Effector memory CD4-positive, alpha-beta T cell (primary cell): ENCODE data around the gene FANCE.

ENCODE experiments used
- DNase-seq, 3 donors: peaks; one replicate each; pipeline ENCODE4 v3.0.0-alpha.2; 2020
- H3K27ac ChIP-seq: 2 replicates; pipeline ENCODE4 v1.7.0; 2013; ENCODE audit warnings: mild to moderate bottlenecking, low read length, moderate library complexity; ENCODE audit not compliant: insufficient read depth, poor library complexity, severe bottlenecking
- H3K27me3 ChIP-seq: replicated peaks from 2 replicates; pipeline ENCODE4 v1.7.0; 2013; ENCODE audit warnings: mild to moderate bottlenecking, low read length; ENCODE audit not compliant: insufficient read depth, control insufficient read depth, poor library complexity, severe bottlenecking
- H3K36me3 ChIP-seq: 2 replicates; pipeline ENCODE4 v1.7.0; 2013; ENCODE audit warnings: mild to moderate bottlenecking, low read length, moderate library complexity; ENCODE audit not compliant: control insufficient read depth, insufficient read depth
- H3K4me1 ChIP-seq: 2 replicates; pipeline ENCODE4 v1.7.0; 2013; ENCODE audit warnings: low read length, mild to moderate bottlenecking; ENCODE audit not compliant: control insufficient read depth, insufficient read depth, poor library complexity, severe bottlenecking
- H3K4me3 ChIP-seq: 2 replicates; pipeline ENCODE4 v1.7.0; 2013; ENCODE audit warnings: low read length, low read depth, mild to moderate bottlenecking; ENCODE audit not compliant: insufficient read depth, poor library complexity, severe bottlenecking
- H3K9me3 ChIP-seq: 2 replicates; pipeline ENCODE4 v1.7.0; 2013; ENCODE audit warnings: mild to moderate bottlenecking, low read length, moderate library complexity; ENCODE audit not compliant: control insufficient read depth

FANCE gene

DNA sequence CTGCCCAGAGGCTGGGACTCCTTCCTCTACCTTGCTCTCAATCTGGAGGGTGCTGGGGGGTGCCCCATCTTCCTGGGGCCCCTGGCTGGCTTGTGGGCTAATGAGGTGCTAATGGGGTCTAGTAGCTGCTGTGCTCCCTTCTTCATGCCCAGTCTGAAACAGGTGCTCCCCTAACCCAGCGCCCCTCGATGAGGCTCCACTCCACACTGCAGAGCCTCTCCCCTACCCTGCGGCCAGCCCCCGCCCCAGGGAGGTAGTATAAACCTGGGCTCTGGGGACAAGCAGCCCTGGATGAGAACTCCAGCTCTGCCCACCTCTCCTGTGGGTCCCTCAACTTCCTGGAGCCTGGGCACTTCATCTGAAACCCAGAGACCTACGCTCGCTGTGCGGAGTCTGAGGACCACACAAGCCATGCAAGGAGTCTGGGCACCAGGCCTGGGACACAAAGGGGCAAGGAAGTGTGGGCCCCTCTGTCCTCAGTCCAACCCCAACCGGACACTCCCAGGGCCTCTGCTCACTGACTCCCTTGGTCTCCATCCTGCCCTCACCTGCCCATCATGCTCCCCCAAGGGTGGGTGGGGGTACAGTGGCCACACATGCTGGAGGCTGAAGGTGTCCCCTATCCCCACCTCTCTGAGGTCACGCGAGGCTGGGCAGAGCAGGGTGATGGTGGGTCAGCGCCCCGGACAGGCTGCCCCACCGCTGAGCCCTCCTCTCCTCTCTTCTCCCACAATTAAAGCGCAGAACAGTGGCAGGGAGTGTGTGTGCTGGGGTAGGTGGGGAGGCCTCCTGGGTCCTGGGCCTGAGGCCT is 22.2 kb downstream of the FANCE start:
- H3K27me3 ChIP-seq, result no peaks in the 10 kb centered on the region
- H3K36me3 ChIP-seq, result peaks cover 28% of the 10 kb centered on the region
- DNase-seq, result no peak
- H3K27ac ChIP-seq, result no peak overlapping the region
- H3K4me1 ChIP-seq, result peaks cover 11% of the 10 kb centered on the region
- H3K9me3 ChIP-seq, result no peaks in the 10 kb centered on the region
- H3K4me3 ChIP-seq, result no peak overlapping the region

GRCh38 chr6:35474942-35475570 is 22.9 kb downstream of the FANCE start:
- H3K4me1 ChIP-seq, result peaks cover 4% of the 10 kb centered on the region
- no peaks in the 10 kb centered on the region for H3K27me3 ChIP-seq
- no peak for DNase-seq
- H3K36me3 ChIP-seq, result peaks cover 21% of the 10 kb centered on the region
- H3K9me3 ChIP-seq, result no peaks in the 10 kb centered on the region
- H3K4me3 ChIP-seq, result no peak overlapping the region
- no peak overlapping the region for H3K27ac ChIP-seq

DNA sequence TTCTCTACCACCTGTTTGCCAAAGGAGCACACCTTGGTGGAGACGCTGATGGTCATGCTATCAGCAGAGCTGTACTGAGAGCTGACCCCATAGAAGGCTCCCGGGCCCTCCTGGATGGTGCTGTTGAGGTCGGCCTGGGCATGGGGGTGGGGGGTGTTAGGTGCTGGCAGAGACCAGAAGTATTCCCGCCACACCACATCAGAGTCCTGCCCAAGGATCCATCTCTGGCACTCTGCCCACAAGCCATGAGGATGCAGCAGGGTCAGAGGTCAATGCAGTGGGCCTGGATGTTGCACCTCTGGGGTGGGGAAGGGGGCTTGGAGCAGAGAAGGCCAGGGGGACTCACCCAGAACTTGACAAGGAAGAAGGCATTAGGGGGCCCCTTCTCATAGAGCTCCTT is 23.4 kb downstream of the FANCE start:
- no peaks in the 10 kb centered on the region for H3K27me3 ChIP-seq
- H3K9me3 ChIP-seq, result no peaks in the 10 kb centered on the region
- H3K4me3 ChIP-seq, result no peak overlapping the region
- H3K27ac ChIP-seq, result no peak overlapping the region
- no peaks in the 10 kb centered on the region for H3K4me1 ChIP-seq
- H3K36me3 ChIP-seq, result peaks cover 16% of the 10 kb centered on the region
- no peak for DNase-seq

DNA sequence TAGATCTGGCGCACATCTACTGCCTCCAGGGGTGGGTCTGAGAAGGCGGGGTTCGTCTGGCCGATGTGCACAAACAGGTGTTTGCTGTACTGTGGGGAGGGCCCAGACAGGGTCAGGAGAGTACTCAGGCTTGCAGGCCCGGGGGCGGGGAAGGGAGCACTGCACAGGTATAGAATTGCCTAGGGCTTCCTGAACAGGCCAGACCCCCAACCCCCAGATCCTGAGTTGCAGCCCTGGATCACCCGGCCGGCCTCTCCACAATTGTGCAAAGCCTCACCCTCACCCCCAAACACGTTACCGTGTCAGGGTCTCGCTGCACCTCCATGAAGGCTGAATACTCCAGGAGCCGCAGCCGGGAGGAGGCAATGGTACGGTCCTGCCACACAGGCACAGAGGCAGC is 23.9 kb downstream of the FANCE start:
- Histone ChIP-seq H3K4me3 (no peak overlapping the region), H3K27ac (no peak overlapping the region), H3K9me3 (no peaks in the 10 kb centered on the region), H3K4me1 (no peaks in the 10 kb centered on the region), H3K27me3 (no peaks in the 10 kb centered on the region), H3K36me3 (peaks cover 12% of the 10 kb centered on the region)
- no peak for DNase-seq

DNA sequence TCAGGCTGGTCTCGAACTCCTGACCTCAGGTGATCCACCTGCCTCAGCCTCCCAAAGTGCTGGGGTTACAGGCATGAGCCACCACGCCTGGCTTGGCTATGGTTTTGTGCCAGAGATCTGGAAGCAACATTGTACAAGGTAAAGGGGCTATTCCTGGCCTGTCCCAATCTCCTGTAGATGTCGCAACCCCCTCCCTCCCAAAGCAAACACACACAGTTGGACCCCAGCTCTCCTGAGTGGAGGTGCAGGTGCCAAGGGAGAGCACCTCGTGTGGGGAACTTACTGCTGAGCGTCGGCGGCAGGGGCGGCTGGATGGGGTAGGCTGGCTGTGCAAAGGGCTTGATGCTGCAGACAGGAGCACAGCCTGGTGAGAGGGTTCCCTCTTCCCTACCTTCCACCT is 24.9 kb downstream of the FANCE start:
- Histone ChIP-seq H3K27me3 (no peaks in the 10 kb centered on the region), H3K4me1 (no peaks in the 10 kb centered on the region), H3K4me3 (no peak overlapping the region), H3K9me3 (no peaks in the 10 kb centered on the region), H3K36me3 (peaks cover 9% of the 10 kb centered on the region), H3K27ac (no peak overlapping the region)
- DNase-seq, result no peak

GRCh38 chr6:35477551-35478179 is 25.5 kb downstream of the FANCE start:
- Histone ChIP-seq H3K4me3 (no peak overlapping the region), H3K27ac (no peak overlapping the region), H3K27me3 (no peaks in the 10 kb centered on the region), H3K36me3 (peaks cover 9% of the 10 kb centered on the region), H3K9me3 (no peaks in the 10 kb centered on the region), H3K4me1 (no peaks in the 10 kb centered on the region)
- DNase-seq, result no peak

GRCh38 chr6:35478259-35478658 is 26.1 kb downstream of the FANCE start:
- Histone ChIP-seq H3K36me3 (peaks cover 9% of the 10 kb centered on the region), H3K27ac (no peak overlapping the region), H3K9me3 (no peaks in the 10 kb centered on the region), H3K27me3 (no peaks in the 10 kb centered on the region), H3K4me3 (no peak overlapping the region), H3K4me1 (no peaks in the 10 kb centered on the region)
- DNase-seq, result no peak

DNA sequence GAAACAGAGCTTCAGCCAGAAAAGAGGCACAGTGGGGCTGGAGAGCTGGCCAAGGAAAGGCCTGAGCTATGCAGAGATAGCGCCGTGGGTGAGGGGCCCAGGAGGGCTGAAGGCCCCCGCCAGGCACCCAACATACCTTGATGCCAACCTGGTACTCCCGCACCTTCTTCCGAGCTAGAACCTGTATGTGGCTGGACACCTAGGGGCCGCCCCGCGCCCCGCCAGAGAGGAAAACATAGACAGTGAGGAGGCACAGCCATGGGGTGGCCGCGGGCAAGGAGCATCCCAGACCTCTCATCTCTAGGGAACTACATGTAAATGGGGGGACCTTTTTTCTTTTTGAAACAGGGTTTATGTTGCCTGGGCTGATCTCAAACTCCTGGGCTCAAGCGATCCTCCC is 28.0 kb downstream of the FANCE start:
- Histone ChIP-seq H3K27me3 (no peaks in the 10 kb centered on the region), H3K36me3 (no peaks in the 10 kb centered on the region), H3K4me3 (no peak overlapping the region), H3K4me1 (no peaks in the 10 kb centered on the region), H3K27ac (no peak overlapping the region), H3K9me3 (no peaks in the 10 kb centered on the region)
- no peak for DNase-seq

DNA sequence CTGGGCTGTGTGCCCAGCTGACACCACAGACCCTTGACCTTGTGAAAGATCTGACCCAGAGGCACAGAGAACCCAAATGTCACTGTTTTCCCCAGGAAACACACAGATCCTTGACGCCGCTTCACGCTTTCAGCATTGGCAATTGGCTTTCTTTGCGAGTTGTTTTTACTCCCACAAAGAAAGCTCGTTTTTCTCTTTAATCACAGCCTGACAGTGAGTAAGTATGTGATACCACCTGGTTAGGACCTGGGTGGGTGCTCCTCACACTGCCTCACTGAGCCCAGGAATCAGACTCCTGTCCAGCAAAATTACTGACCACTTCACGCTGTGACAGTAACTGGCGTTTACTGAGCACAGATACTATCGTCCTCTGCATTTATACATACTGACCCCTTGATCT is 29.1 kb downstream of the FANCE start:
- Histone ChIP-seq H3K9me3 (no peaks in the 10 kb centered on the region), H3K27ac (no peak overlapping the region), H3K4me3 (no peak overlapping the region), H3K36me3 (no peaks in the 10 kb centered on the region), H3K4me1 (no peaks in the 10 kb centered on the region), H3K27me3 (no peaks in the 10 kb centered on the region)
- DNase-seq, result no peak

- no peaks in the 10 kb centered on the region for H3K27me3 ChIP-seq
- H3K27ac ChIP-seq, result no peak overlapping the region
- no peaks in the 10 kb centered on the region for H3K36me3 ChIP-seq
- no peaks in the 10 kb centered on the region for H3K9me3 ChIP-seq
- DNase-seq, result no peak
- no peaks in the 10 kb centered on the region for H3K4me1 ChIP-seq
- H3K4me3 ChIP-seq, result no peak overlapping the region
Observed at GRCh38 chr6:35483062-35483461, 30.9 kb downstream of the FANCE start.
